CD14-positive monocyte (primary cell): Measurements from ENCODE around the gene FBXO46. TPM values are rescaled to one million over a fixed set of nuclear protein-coding genes. Genes with fewer than 3 reads are reported as not detected.

Source experiments
- DNase-seq, 3 donors: peaks; one replicate each; pipeline ENCODE4 v3.0.0-alpha.2; 2011 to 2022
- H2AFZ ChIP-seq: 2 replicates; pipeline ENCODE4 v1.6.0; 2012; ENCODE audit warnings: mild to moderate bottlenecking, low read depth, low read length, inconsistent platforms; ENCODE audit not compliant: insufficient read depth, poor library complexity, severe bottlenecking
- H3K27ac ChIP-seq, 2 donors: 1 replicate in 1 of 2; 2 replicates in 1 of 2; pipeline ENCODE4 v1.5.1; 2012 to 2013; ENCODE audit warnings: low read length in 2 of 2, control low read depth in 1 of 2, inconsistent platforms in 1 of 2, low read depth in 1 of 2, mild to moderate bottlenecking in 1 of 2
- H3K27me3 ChIP-seq, 2 donors: one replicate each; pipeline versions ENCODE4 v1.6.0 to v1.6.1; 2011 to 2013; ENCODE audit warnings: low read length in 2 of 2; ENCODE audit not compliant: control insufficient read depth in 2 of 2, insufficient read depth in 2 of 2
- H3K36me3 ChIP-seq, 2 donors: replicated peaks in 1 of 2; 1 replicate in 1 of 2; 2 replicates in 1 of 2; pipeline versions ENCODE4 v1.5.1 to v1.6.1; 2012 to 2013; ENCODE audit warnings: low read length in 2 of 2, control low read depth in 1 of 2, inconsistent platforms in 1 of 2, mild to moderate bottlenecking in 1 of 2; ENCODE audit not compliant: insufficient read depth in 2 of 2, control insufficient read depth in 1 of 2
- H3K4me1 ChIP-seq, 2 donors: 1 replicate in 1 of 2; 2 replicates in 1 of 2; pipeline versions ENCODE4 v1.5.1 to v1.6.1; 2012 to 2013; ENCODE audit warnings: low read length in 2 of 2, control low read depth in 1 of 2, inconsistent platforms in 1 of 2, mild to moderate bottlenecking in 1 of 2, moderate library complexity in 1 of 2; ENCODE audit not compliant: insufficient read depth in 2 of 2, control insufficient read depth in 1 of 2
- H3K4me2 ChIP-seq: replicated peaks from 2 replicates; pipeline ENCODE3; 2012; ENCODE audit warnings: low read length, moderate library complexity, mild to moderate bottlenecking; ENCODE audit not compliant: poor library complexity, severe bottlenecking; ENCODE audit errors: extremely low read depth
- H3K4me3 ChIP-seq, 3 experiments: fragments of 200-600 bp in 1 of 3; sonication (generic) in 1 of 3; replicated peaks in 1 of 3; 1 replicate in 2 of 3; 2 replicates in 1 of 3; pipeline ENCODE4 v1.5.1; 2011 to 2013; ENCODE audit warnings: low read length in 3 of 3, mild to moderate bottlenecking in 3 of 3, control low read depth in 2 of 3, low read depth in 2 of 3, inconsistent platforms in 1 of 3, moderate library complexity in 1 of 3
- H3K79me2 ChIP-seq: 2 replicates; pipeline ENCODE4 v1.6.0; 2012; ENCODE audit warnings: mild to moderate bottlenecking, control low read depth, inconsistent platforms, low read length, moderate library complexity; ENCODE audit not compliant: insufficient read depth
- H3K9ac ChIP-seq: 2 replicates; pipeline ENCODE4 v1.6.0; 2017; ENCODE audit warnings: low read length, mild to moderate bottlenecking; ENCODE audit not compliant: insufficient read depth, poor library complexity, severe bottlenecking
- H3K9me3 ChIP-seq, 2 donors: replicated peaks in 1 of 2; 1 replicate in 1 of 2; 2 replicates in 1 of 2; pipeline versions ENCODE4 v1.5.1 to v1.6.1; 2012 to 2013; ENCODE audit warnings: low read length in 2 of 2, control low read depth in 1 of 2; ENCODE audit not compliant: control insufficient read depth in 1 of 2, insufficient read depth in 1 of 2
- H4K20me1 ChIP-seq: 2 replicates; pipeline ENCODE4 v1.6.0; 2012; ENCODE audit warnings: mild to moderate bottlenecking, low read length, control low read depth, moderate library complexity; ENCODE audit not compliant: insufficient read depth
- H3K27ac Mint-ChIP-seq, 7 donors: one replicate each; pipeline ENCODE4 v1.8.0; 2020; ENCODE audit warnings: mild to moderate bottlenecking in 7 of 7, mixed read lengths in 7 of 7, moderate library complexity in 6 of 7, inconsistent platforms in 2 of 7
- H3K27me3 Mint-ChIP-seq, 3 donors: one replicate each; pipeline ENCODE4 v1.8.0; 2021 to 2022; ENCODE audit warnings: low read depth in 3 of 3, mild to moderate bottlenecking in 3 of 3, mixed read lengths in 3 of 3, moderate library complexity in 3 of 3, inconsistent platforms in 1 of 3
- H3K36me3 Mint-ChIP-seq, 2 donors: one replicate each; pipeline ENCODE4 v1.8.0; 2020; ENCODE audit warnings: mixed read lengths in 2 of 2, inconsistent platforms in 1 of 2, mild to moderate bottlenecking in 1 of 2
- H3K4me1 Mint-ChIP-seq: one replicate; pipeline ENCODE4 v1.8.0; 2020; ENCODE audit warnings: mild to moderate bottlenecking, mixed read lengths
- H3K4me3 Mint-ChIP-seq, 2 donors: one replicate each; pipeline ENCODE4 v1.8.0; 2020; ENCODE audit warnings: mild to moderate bottlenecking in 2 of 2, mixed read lengths in 2 of 2, moderate library complexity in 1 of 2
- H3K9me3 Mint-ChIP-seq, 7 donors: one replicate each; pipeline ENCODE4 v1.8.0; 2020 to 2022; ENCODE audit warnings: mixed read lengths in 7 of 7, mild to moderate bottlenecking in 6 of 7, moderate library complexity in 6 of 7, inconsistent platforms in 2 of 7
- CTCF ChIP-seq: fragments of 200-600 bp; IDR thresholded peaks from one replicate; pipeline ENCODE4 v1.8.0; 2022; ENCODE audit warnings: antibody characterized with exemption, mild to moderate bottlenecking
- WGBS: methylation state at CpG from one replicate; pipeline ENCODE4 v1.1.5; 2013; ENCODE audit warnings: missing lambda C conversion rate; ENCODE audit not compliant: insufficient coverage; 5-methylcytosine and 5-hydroxymethylcytosine counted together
- intact Hi-C, 2 donors: fragments of 100-400 bp; cut with micrococcal nuclease; formaldehyde crosslinking; loops; one replicate each; pipeline versions ENCODE4 v1.15.0 to v1.15.1; 2023
- polyA plus RNA-seq, 3 donors: library from polyadenylated mRNA; depleted of rRNA in 1 of 3; unstranded in 2 of 3; stranded (reverse) in 1 of 3; fragments of 300-500 nt in 2 of 3; fragments of >200 nt in 1 of 3; fragmentation: Illumina TruSeq in 2 of 3; gene quantifications; 1 replicate in 2 of 3; 2 replicates in 1 of 3; pipeline ENCODE4 v1.2.3, GENCODE V29; 2012 to 2021

Gene FBXO46
- polyA plus RNA-seq, 3 donors, result 3.8 to 6.8 (median 5.5) TPM

DNA sequence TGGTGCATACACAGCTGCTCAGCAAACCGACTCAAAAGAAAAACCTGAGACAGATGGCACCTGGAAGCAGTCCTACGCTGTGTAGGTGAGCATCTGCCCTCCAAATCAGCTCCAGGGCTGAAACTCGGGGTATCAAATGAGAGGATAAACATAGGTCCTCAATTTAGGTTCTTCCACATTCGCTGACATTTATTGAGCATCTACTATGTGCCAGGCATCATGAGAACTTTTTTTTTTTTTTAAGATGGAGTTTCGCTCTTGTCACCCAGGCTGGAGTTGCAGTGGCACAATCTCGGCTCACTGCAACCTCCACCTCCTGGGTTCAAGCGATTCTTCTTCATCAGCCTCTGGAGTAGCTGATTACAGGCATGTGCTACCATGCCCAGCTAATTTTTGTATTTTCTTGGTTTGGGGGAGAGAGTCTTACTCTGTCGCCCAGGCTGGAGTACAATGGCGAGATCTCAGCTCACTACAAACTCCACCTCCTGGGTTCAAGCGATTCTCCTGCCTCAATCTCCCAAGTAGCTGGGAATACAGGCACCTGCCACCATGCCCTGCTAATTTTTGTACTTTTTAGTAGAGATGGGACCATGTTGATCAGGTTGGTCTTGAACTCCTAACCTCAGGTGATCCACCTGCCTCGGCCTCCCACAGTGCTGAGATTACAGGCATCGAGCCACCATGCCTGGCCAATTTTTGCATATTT, 24.8 kb downstream of the FBXO46 start:
- Histone ChIP-seq H3K9ac (no peak overlapping the region), H3K4me3 (no peak overlapping the region), H3K36me3 (peaks cover 11 to 29% of the 10 kb centered on the region in 2 donors), H4K20me1 (peaks cover 8% of the 10 kb centered on the region), H3K79me2 (no peaks in the 10 kb centered on the region), H3K4me1 (no peaks in the 10 kb centered on the region), H3K27me3 (no peaks in the 10 kb centered on the region), H3K4me2 (no peak overlapping the region), H3K27ac (no peak overlapping the region), H3K9me3 (no peaks in the 10 kb centered on the region), H2AFZ (no peak overlapping the region)
- H3K27ac Mint-ChIP-seq, result peak overlapping the region in 1 of 7 donors; percentile 15
- H3K36me3 Mint-ChIP-seq, result peaks cover 30 to 50% of the 10 kb centered on the region in 2 donors
- no peak for TF ChIP-seq CTCF
- 96% methylated on average over 4 of the region's 12 CpGs for WGBS
- intact Hi-C loops, result no loop called here
- no peak overlapping the region for H3K4me3 Mint-ChIP-seq
- no peak for DNase-seq
- no peaks in the 10 kb centered on the region for H3K9me3 Mint-ChIP-seq
- H3K27me3 Mint-ChIP-seq, result peaks cover 0 to 3% (median 3%) of the 10 kb centered on the region in 3 donors
- H3K4me1 Mint-ChIP-seq, result no peaks in the 10 kb centered on the region

DNA sequence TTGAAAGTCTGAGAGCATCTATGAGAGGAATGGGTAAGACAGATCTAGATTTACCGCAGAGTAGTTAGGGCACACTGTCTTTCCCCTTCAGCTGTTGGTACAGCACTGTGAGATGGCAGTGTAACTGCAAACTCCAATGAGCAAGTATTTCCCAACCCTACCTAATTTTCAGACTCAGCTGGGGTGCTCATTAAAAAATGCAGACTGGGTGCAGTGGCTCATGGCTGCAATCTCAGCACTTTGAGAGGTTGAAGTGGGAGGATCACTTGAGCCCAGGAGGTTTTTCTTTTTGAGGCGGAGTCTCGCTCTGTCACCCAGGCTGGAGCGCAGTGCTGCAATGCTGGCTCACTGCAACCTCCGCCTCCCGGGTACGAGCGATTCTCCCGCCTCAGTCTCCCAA, 25.6 kb downstream of the FBXO46 start:
- Histone ChIP-seq H3K9ac (no peak overlapping the region), H2AFZ (no peak overlapping the region), H4K20me1 (peaks cover under 1% of the 10 kb centered on the region), H3K4me3 (no peak overlapping the region), H3K4me2 (no peak overlapping the region), H3K79me2 (no peaks in the 10 kb centered on the region), H3K27me3 (no peaks in the 10 kb centered on the region), H3K4me1 (no peaks in the 10 kb centered on the region), H3K27ac (no peak overlapping the region), H3K36me3 (peaks cover 11 to 25% of the 10 kb centered on the region in 2 donors), H3K9me3 (no peaks in the 10 kb centered on the region)
- no peak for TF ChIP-seq CTCF
- DNase-seq, result no peak
- no peak overlapping the region for H3K27ac Mint-ChIP-seq
- peaks cover 24 to 46% of the 10 kb centered on the region in 2 donors for H3K36me3 Mint-ChIP-seq
- H3K4me1 Mint-ChIP-seq, result no peaks in the 10 kb centered on the region
- 97% methylated on average over 8 of the region's 9 CpGs for WGBS
- H3K9me3 Mint-ChIP-seq, result no peaks in the 10 kb centered on the region
- H3K4me3 Mint-ChIP-seq, result no peak overlapping the region
- peaks cover 0 to 3% (median 3%) of the 10 kb centered on the region in 3 donors for H3K27me3 Mint-ChIP-seq
- intact Hi-C loops, result no loop called here
